GM21381 (cell line): ENCODE measurements around the gene IFNA4.
A peak's percentile ranks its signal among the peaks of the same experiment; 100 is the strongest.
"Not testable (repeated sequence)": the region's sequence is repeated elsewhere in the genome, so short reads cannot be mapped to it uniquely, and the experiment has no call there.

Experiments used
- ATAC-seq: cut with Tn5 transposase; IDR thresholded peaks from one replicate; pipeline ENCODE4 v1.9.1; 2021; ENCODE audit warnings: mild to moderate bottlenecking, moderate library complexity; ENCODE audit not compliant: unreplicated experiment

IFNA4 gene

GRCh38 chr9:21187487-21187886 is at the start of gene IFNA4:
TSS of gene IFNA4 (minus strand) at chr9:21187587. CDS start at chr9:21187531, 56 bp downstream.
- ATAC-seq = not testable (repeated sequence)

DNA sequence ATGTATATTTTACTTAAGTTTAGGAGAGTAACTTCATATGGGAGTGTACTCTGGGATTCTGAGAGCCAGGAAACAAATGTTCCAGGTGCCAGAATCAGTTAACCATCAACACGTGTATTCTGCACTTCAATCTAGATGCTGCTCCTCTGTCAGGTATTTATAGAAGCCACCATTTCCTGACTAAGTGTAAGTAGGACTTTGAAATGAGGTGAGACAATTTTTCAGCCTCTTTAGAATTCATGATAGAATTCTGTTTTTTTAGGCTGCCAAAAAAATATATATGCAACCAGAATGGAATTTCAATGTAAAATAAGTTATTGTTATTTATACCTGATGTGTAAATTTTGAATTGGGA is 49.0 kb upstream of the IFNA4 start:
- not testable (repeated sequence) for ATAC-seq

- peak; percentile 90 for ATAC-seq
These were observed 48.3 kb upstream of the IFNA4 start for GRCh38 chr9:21235468-21236359.

DNA sequence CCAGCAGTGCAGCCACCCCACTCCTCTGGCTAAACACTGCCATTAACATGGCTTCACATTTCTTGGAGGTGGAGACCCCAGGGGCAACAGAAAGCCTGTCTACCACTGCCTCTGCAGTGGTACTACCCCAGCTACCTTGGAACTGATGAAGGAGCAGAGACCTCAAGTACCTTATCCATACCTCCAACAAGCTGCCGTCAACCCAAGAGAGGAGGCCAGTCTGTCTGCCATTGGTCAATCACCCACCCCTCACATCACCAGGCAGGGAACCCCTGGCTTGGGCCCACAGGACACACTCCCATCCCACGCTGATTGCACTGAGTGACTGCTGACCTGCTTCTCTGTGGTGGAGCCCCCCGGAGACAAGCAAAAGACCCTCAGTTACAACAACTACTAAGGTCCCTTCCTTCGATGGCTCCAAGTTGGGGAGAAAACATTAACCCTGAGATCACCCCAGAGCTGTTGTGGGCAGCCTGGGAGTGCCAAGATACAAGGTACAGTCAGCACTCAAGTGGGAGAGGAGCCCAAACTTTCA is 46.8 kb upstream of the IFNA4 start:
- no peak for ATAC-seq

DNA sequence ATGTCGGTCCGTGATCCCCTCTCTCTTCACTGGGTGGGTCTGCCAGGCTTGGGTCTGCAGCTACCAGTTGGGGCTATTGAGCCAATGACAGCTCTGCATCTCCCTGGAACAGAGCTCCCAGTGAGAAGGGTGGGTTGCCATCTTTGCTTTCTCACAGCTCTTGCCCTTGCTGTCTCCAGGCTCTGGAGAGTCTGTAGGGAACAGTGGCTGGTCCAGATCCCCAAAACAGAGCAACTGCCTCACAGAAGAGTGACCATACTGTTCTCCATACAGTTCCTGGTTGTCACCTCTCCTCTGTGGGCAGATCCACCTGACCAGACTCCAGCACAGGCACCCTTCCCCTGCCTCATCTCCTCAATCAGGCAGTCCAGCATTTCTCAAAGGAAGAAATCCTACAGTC is 45.9 kb upstream of the IFNA4 start:
- ATAC-seq = no peak

- no peak for ATAC-seq
These were observed 40.7 kb upstream of the IFNA4 start, which contains the start of gene IFNA17 for GRCh38 chr9:21228122-21228521. TSS of gene IFNA17 (minus strand) at chr9:21228222. CDS start at chr9:21228173, 49 bp downstream.

DNA sequence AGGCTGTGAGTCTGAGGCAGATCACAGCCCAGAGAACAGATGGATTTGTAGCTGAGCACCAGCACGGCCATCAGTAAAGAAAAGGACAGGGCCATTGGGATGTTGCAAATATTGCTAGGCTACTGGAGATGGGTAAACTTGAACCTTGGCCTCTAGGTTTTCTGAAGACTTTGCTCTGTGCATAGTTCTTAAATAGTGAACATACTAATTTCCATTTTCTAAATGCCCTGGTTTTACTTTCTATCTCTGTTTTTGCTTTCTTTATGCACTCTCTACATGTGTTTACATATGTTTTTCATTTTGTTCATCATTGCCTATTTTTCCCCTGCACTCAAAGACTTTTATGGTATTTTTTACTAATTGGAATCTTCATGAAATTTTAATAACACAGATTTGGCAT is 29.8 kb upstream of the IFNA4 start, which contains the start of gene IFNA16:
IFNA16 (minus strand) TSS at position 101 of the 400 bp plus-strand sequence; CDS start at position 95, 6 bp downstream.
- ATAC-seq = not testable (repeated sequence)

DNA sequence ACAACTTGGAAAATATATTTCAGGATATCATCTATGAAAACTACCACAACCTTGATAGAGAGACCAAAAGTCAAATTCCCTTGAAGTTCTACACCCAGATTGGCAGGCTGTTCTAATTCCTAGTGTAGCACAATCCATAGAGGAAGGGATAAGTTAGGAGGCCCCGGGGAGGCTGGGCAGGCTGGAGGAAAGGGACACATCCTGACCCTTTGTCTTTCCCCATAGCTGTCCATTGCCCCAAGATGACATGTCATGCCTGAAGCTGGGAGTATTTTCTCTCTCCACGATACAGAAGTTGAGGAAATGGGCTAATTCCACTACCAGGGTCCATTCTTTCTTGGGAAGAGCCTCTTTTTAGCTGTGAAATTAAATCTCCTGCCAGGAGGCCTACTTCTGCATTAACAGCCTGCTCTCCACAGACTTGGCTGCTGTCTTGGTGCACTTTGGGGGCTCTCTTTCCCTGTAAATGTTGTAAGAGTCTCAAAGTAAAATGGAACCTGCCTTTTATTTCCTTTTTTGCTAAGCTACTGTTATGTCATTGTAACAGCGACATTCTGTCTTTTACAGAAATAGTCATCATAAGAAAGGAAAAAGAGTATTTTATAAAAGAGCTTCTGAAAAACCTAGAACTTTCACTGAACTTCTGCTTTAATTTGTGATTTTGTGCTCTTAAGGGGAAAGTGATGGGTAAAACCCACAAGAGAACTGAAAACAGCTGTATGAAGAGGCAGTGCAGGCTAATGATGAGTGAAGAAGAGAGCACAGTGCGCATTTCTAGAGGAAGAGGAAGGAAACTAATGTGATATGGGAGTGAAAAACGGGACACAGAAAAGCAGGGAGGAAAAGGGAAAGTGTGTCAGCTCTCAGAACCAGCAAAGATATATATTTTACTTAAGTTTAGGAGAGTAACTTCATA is 26.3 kb upstream of the IFNA4 start:
- peak; percentile 67 for ATAC-seq

GRCh38 chr9:21212160-21212559 is 24.8 kb upstream of the IFNA4 start:
- not testable (repeated sequence) for ATAC-seq

DNA sequence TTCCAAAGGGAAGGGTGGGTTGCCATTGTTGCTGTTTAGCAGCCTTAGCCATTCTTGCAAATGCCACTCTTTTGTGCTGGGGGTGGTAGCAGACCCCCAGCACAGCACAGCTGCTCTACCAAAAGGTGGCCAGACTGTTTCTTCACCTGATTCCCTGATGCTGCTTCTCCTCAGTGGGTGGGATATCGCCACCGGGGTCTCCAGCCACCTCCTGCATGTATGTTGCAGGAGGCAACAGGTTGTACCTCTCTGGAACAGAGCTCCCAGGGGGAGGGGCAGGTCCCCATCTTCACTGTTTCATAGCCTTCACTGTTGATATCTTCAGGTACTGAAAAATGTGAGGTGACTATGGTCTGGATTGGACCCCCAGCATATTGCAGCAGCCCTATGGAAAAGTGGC is 23.4 kb upstream of the IFNA4 start:
- ATAC-seq = not testable (repeated sequence)

- ATAC-seq = no peak
These were observed 22.9 kb upstream of the IFNA4 start for GRCh38 chr9:21210311-21210710.

DNA sequence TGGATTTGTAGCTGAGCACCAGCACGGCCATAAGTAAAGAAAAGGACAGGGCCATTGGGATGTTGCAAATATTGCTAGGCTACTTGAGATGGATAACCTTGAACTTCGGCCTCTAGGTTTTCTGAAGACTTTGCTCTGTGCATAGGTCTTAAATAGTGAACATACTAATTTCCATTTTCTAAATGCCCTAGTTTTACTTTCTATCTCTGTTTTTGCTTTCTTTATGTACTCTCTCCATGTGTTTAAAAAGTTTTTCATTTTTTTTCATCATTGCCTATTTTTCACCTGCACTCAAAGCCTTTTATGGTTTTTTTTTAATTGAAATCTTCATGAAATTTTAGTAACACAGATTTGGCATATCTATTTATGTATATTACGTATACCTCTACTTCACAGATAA is 19.7 kb upstream of the IFNA4 start, which contains the start of gene IFNA10:
IFNA10 (minus strand) TSS at position 101 of the 400 bp plus-strand sequence; CDS start at position 55, 46 bp downstream.
- ATAC-seq = not testable (repeated sequence)

DNA sequence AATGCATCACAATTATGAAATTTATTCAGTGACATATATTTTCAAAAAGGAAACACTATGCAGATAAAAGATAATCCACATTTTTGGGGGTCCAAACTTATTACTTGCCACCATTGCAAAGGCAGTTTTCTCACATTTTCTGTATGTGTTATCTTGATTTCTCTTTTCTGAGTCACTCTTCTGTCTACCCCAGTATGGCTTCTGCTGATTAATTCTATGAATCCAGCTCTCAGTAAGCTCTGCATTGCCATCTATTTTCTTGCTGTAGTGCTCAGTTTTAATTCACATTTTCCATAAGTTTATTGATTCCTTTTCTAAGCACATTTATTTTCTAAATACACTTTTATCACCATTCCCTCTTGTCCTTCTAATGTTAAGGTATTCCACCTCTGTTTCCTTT is 17.8 kb upstream of the IFNA4 start:
- ATAC-seq = no peak

GRCh38 chr9:21202105-21202504 is 14.7 kb upstream of the IFNA4 start, which contains the start of gene IFNA7:
TSS of gene IFNA7 (minus strand) at chr9:21202205. CDS start at chr9:21202165, 40 bp downstream.
- not testable (repeated sequence) for ATAC-seq

DNA sequence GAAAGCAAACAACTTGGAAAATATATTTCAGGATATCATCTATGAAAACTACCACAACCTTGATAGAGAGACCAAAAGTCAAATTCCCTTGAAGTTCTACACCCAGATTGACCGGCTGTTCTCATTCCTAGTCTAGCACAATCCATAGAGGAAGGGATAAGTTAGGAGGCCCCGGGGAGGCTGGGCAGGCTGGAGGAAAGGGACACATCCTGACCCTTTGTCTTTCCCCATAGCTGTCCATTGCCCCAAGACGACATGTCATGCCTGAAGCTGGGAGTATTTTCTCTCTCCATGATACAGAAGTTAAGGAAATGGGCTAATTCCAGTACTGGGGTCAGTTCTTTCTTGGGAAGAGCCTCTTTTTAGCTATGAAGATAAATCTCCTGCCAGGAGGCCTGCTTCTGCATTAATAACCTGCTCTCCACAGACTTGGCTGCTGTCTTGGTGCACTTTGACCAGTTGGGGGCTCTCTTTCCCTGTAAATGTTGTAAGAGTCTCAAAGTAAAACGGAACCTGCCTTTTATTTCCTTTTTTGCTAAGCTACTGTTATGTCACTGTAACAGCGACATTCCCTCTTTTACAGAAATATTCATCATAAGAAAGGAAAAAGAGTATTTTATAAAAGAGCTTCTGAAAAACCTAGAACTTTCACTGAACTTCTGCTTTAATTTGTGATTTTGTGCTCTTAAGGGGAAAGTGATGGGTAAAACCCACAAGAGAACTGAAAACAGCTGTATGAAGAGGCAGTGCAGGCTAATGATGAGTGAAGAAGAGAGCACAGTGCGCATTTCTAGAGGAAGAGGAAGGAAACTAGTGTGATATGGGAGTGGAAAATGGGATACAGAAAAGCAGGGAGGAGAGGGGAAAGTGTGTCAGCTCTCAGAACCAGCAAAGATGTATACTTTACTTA is 7.7 kb upstream of the IFNA4 start:
- ATAC-seq = peak; percentile 90

- peak; percentile 92 for ATAC-seq
These were observed 4.3 kb downstream of the IFNA4 start for GRCh38 chr9:21182810-21183736.

DNA sequence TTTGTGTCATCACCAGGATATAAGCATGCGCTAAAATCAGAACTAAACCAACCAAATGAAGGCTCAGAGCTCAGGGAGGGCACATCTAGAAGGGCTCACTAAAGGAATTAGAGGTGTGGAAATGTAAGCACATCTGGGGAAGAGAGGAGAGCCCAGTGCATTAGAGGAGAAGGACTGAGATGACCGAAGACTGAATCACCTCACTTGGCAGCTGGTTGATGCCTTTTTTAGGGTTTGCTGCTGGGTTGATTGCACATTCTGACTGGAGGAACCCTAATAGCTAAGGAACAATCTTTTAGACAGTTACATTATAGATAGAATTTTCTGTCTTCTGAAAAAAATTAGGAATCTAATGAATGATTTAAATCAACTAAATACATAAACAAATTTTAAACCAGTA is 12.7 kb downstream of the IFNA4 start:
- no peak for ATAC-seq

DNA sequence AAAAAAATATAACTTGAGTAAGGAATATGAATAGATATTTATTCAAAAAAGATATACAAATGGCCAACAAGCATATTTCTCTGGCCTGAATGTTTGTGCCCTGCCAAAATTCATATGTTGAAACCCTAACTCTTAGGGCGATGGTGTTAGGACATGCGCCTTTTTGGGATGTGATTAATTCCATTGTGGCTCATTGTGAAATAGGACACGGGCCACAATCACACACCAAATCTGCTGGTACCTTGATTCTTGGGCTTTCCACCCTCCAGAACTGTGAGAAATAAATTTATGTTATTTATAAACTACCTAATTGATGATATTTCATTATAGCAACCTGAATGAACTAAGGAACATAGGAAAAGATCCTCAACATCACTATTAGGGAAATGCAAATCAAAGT is 15.2 kb downstream of the IFNA4 start:
- no peak for ATAC-seq

- ATAC-seq = no peak
These were observed 16.0 kb downstream of the IFNA4 start for GRCh38 chr9:21171351-21171750.
